ENCODE data around the gene ZMYM5. TPM values are rescaled to one million over a fixed set of nuclear protein-coding genes. Genes with fewer than 3 reads are reported as not detected.
"Not testable (repeated sequence)": the region's sequence is repeated elsewhere in the genome, so short reads cannot be mapped to it uniquely, and the experiment has no call there.

ZMYM5 gene
- total RNA-seq, 4 donors from 2014 or later, result 21.5 to 27.8 (median 24.7) TPM

- Histone ChIP-seq H3K27me3 (no peaks in the 10 kb centered on the region), H3K36me3 (no peaks in the 10 kb centered on the region), H3K4me1 (peaks cover 6 to 15% of the 10 kb centered on the region in 2 donors), H3K27ac (peak overlapping the region in 2 of 3 donors; percentile 52 to 54), H3K9me3 (no peaks in the 10 kb centered on the region), H3K4me3 (replicated peaks in 1 of 3) (no peak overlapping the region)
- TF ChIP-seq CTCF (IDR thresholded peaks at IDR 0.05) (peak; percentile 36 to 92 (median 76)), POLR2A (IDR thresholded peaks at IDR 0.05) (no peak)
- peak; percentile 90 to 94 for DNase-seq
- intact Hi-C loops (cut with DNase I), result no loop called here
- WGBS, 2 donors, result 26 to 70% methylated on average over 10 to 15 of the region's 27 CpGs
Observed at GRCh38 chr13:19818223-19818842, 45.1 kb downstream of the ZMYM5 start.

GRCh38 chr13:19817510-19818158 is 45.8 kb downstream of the ZMYM5 start:
- Histone ChIP-seq H3K27me3 (no peaks in the 10 kb centered on the region), H3K4me1 (peaks cover 6 to 15% of the 10 kb centered on the region in 2 donors), H3K9me3 (no peaks in the 10 kb centered on the region), H3K4me3 (replicated peaks in 1 of 3) (no peak overlapping the region), H3K36me3 (no peaks in the 10 kb centered on the region), H3K27ac (peak overlapping the region in 2 of 3 donors; percentile 52 to 54)
- 79 to 82% methylated on average over 7 of the region's 7 CpGs for WGBS, 2 donors
- intact Hi-C loops (cut with DNase I), result no loop called here
- peak; percentile 44 to 51 for DNase-seq
- TF ChIP-seq POLR2A (IDR thresholded peaks at IDR 0.05) (no peak), CTCF (IDR thresholded peaks at IDR 0.05) (no peak)

GRCh38 chr13:19817106-19817505 is 46.3 kb downstream of the ZMYM5 start:
- WGBS, 2 donors, result 96 to 97% methylated on average over 10 of the region's 10 CpGs
- H3K4me1 ChIP-seq, result peaks cover 6 to 15% of the 10 kb centered on the region in 2 donors
- no peak overlapping the region for H3K27ac ChIP-seq
- no peaks in the 10 kb centered on the region for H3K9me3 ChIP-seq
- no peak overlapping the region for H3K4me3 ChIP-seq (replicated peaks in 1 of 3)
- TF ChIP-seq POLR2A (IDR thresholded peaks at IDR 0.05), result no peak
- no peak for TF ChIP-seq CTCF (IDR thresholded peaks at IDR 0.05)
- H3K27me3 ChIP-seq, result no peaks in the 10 kb centered on the region
- H3K36me3 ChIP-seq, result no peaks in the 10 kb centered on the region
- intact Hi-C loops (cut with DNase I), result no loop called here
- peak in 1 of 2 donors; percentile 10 for DNase-seq

GRCh38 chr13:19815842-19816241 is 47.6 kb downstream of the ZMYM5 start:
- H3K36me3 ChIP-seq; H3K4me3 ChIP-seq (replicated peaks in 1 of 3); H3K9me3 ChIP-seq; DNase-seq; H3K27me3 ChIP-seq; intact Hi-C loops (cut with DNase I); H3K27ac ChIP-seq: not testable (repeated sequence)
- WGBS, 2 donors, result 95 to 100% methylated on average over 2 of the region's 2 CpGs
- H3K4me1 ChIP-seq, result peaks cover 6 to 15% of the 10 kb centered on the region in 2 donors

- Histone ChIP-seq H3K27ac (no peak overlapping the region), H3K27me3 (no peaks in the 10 kb centered on the region), H3K4me1 (no peaks in the 10 kb centered on the region), H3K36me3 (no peaks in the 10 kb centered on the region), H3K9me3 (no peaks in the 10 kb centered on the region), H3K4me3 (replicated peaks in 1 of 3) (no peak overlapping the region)
- no peak for TF ChIP-seq POLR2A (IDR thresholded peaks at IDR 0.05)
- no peak for TF ChIP-seq CTCF (IDR thresholded peaks at IDR 0.05)
- intact Hi-C loops (cut with DNase I), result no loop called here
- WGBS, 2 donors, result 96 to 97% methylated on average over 7 of the region's 7 CpGs
- no peak for DNase-seq
Observed at GRCh38 chr13:19810996-19811881, 52.2 kb downstream of the ZMYM5 start.

Data from thyroid gland (tissue), 4 donors.